Prostate gland (tissue), 2 donors: ENCODE results near the gene STOM.

Source experiments
- CTCF ChIP-seq, 4 experiments: fragments of 200-600 bp in 2 of 4; fragments of 450-650 bp in 2 of 4; sonication (generic) in 2 of 4; IDR thresholded peaks; 1 replicate in 3 of 4; 2 replicates in 1 of 4; pipeline ENCODE4 v1.5.1; 2016 to 2019; ENCODE audit warnings: antibody characterized with exemption in 4 of 4, mild to moderate bottlenecking in 2 of 4, moderate library complexity in 2 of 4
- POLR2A ChIP-seq: fragments of 450-650 bp; IDR thresholded peaks from one replicate; pipeline ENCODE4 v1.6.1; 2016; ENCODE audit warnings: antibody characterized with exemption, mild to moderate bottlenecking
- POLR2AphosphoS5 ChIP-seq: sonication (generic); formaldehyde crosslinking; IDR thresholded peaks from one replicate; pipeline ENCODE4 v1.6.1; 2017; ENCODE audit warnings: antibody characterized with exemption

DNA sequence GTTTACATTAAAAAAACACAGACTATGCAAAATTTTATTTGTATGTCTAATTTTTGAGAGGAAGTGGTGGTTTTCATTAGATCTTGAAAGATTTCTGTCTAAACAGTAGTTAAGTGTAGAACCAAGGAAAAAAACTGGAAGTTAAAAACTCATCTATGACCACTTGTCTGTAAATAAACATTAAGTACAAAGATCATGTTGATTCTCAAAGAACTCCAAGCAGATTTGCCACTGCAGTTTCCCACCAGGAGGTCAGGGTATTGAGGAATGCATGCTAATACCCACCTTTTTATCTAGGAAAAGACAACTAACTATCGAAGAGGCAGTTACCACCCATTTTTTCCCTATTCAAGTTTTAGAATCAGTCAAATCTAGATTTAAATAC, 1.9 kb downstream of the STOM start:
- no peak for TF ChIP-seq POLR2A
- TF ChIP-seq CTCF (IDR thresholded peaks at IDR 0.05): no peak
- TF ChIP-seq POLR2AphosphoS5: no peak
